Measurements from ENCODE around the gene DMKN.

DMKN gene

GRCh38 chr19:35560677-35561076, 47.2 kb upstream of the DMKN start (continued):
- TF ChIP-seq ZC3H10 (CRISPR knock-in tag; IDR thresholded peaks at IDR 0.05): no peak
- TF ChIP-seq TCF4 (CRISPR knock-in tag; IDR thresholded peaks at IDR 0.05; ENCODE audit: borderline replicate concordance): no peak
- TF ChIP-seq CSRNP3 (CRISPR knock-in tag; IDR thresholded peaks at IDR 0.05): no peak
- no peak for TF ChIP-seq PPARA (CRISPR knock-in tag; IDR thresholded peaks at IDR 0.05; ENCODE audit: borderline replicate concordance)
- no peak for TF ChIP-seq SNAI2 (CRISPR knock-in tag; IDR thresholded peaks at IDR 0.05)

GRCh38 chr19:35560271-35560670, 46.8 kb upstream of the DMKN start:
- TF ChIP-seq ZFP30 (CRISPR knock-in tag; IDR thresholded peaks at IDR 0.05): no peak
- TF ChIP-seq PATZ1 (CRISPR knock-in tag; IDR thresholded peaks at IDR 0.05; ENCODE audit: borderline replicate concordance): no peak
- TF ChIP-seq ZFP3 (CRISPR knock-in tag; IDR thresholded peaks at IDR 0.05): no peak
- no peak for TF ChIP-seq TCF4 (CRISPR knock-in tag; IDR thresholded peaks at IDR 0.05; ENCODE audit: borderline replicate concordance)
- no peak for ATAC-seq

- no peak for TF ChIP-seq ZNF70 (CRISPR knock-in tag; IDR thresholded peaks at IDR 0.05)
- no peak for TF ChIP-seq ISL1 (CRISPR knock-in tag; IDR thresholded peaks at IDR 0.05)
- no peak for TF ChIP-seq TCF4 (CRISPR knock-in tag; IDR thresholded peaks at IDR 0.05; ENCODE audit: borderline replicate concordance)
- no peak for TF ChIP-seq ZC3H10 (CRISPR knock-in tag; IDR thresholded peaks at IDR 0.05)
- TF ChIP-seq ZFP30 (CRISPR knock-in tag; IDR thresholded peaks at IDR 0.05): no peak
- no peak for TF ChIP-seq RARB (CRISPR knock-in tag; IDR thresholded peaks at IDR 0.05)
- TF ChIP-seq TSHZ2 (CRISPR knock-in tag; IDR thresholded peaks at IDR 0.05): no peak
- no peak for TF ChIP-seq OSR1 (CRISPR knock-in tag; IDR thresholded peaks at IDR 0.05)
- TF ChIP-seq ZFP3 (CRISPR knock-in tag; IDR thresholded peaks at IDR 0.05): no peak
- no peak for TF ChIP-seq CSRNP3 (CRISPR knock-in tag; IDR thresholded peaks at IDR 0.05)
- no peak for TF ChIP-seq PATZ1 (CRISPR knock-in tag; IDR thresholded peaks at IDR 0.05; ENCODE audit: borderline replicate concordance)
- TF ChIP-seq ZNF565 (CRISPR knock-in tag; conservative IDR thresholded peaks at IDR 0.05; ENCODE audit: low read depth): no peak
- no peak for ATAC-seq
Measured at GRCh38 chr19:35559781-35560180, 46.3 kb upstream of the DMKN start.

GRCh38 chr19:35559281-35559659, 45.8 kb upstream of the DMKN start:
- ATAC-seq: no peak

More at GRCh38 chr19:35559281-35559659, 45.8 kb upstream of the DMKN start:
- TF ChIP-seq POU6F1 (CRISPR knock-in tag; IDR thresholded peaks at IDR 0.05; ENCODE audit: borderline replicate concordance, low read depth): no peak
- TF ChIP-seq CSDC2 (CRISPR knock-in tag; IDR thresholded peaks at IDR 0.05): no peak
- TF ChIP-seq ARNTL (CRISPR knock-in tag; IDR thresholded peaks at IDR 0.05; ENCODE audit: borderline replicate concordance, low read depth): no peak
- TF ChIP-seq ESRRG (CRISPR knock-in tag; IDR thresholded peaks at IDR 0.05): no peak

Measured in SK-N-SH treated with all-trans-retinoic acid at 6 μM for 48 hours (cell line).